Measurements from ENCODE around the gene ADGRE2.

DNA sequence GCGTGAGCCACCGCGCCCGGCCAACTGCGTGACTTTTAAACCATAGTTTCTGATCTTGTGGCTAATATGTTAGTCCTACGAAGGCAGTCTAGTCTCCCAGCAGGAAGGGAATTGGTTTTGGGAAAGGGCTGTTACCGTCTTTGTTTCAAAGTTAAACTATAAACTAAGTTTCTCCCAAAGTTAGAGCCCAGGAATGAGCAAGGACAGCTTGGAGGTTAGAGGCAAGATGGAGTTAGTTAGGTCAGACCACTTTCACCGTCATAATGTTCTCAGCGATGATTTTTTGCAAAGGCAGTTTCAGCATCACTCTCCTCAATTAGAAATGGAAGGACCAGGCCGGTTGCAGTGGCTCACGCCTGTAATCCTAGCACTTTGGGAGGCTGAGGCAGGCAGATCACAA, 17.7 kb upstream of the ADGRE2 start:
- TF ChIP-seq YY1 (IDR thresholded peaks at IDR 0.05; ENCODE audit: insufficient read depth, insufficient read length), result no peak
- no peak for TF ChIP-seq ZNF274 (IDR thresholded peaks at IDR 0.05; ENCODE audit: low read depth, low read length)
